ENCODE results near the gene MARCHF10.
A peak's percentile ranks its signal among the peaks of the same experiment; 100 is the strongest.
"Not testable (repeated sequence)": the region's sequence is repeated elsewhere in the genome, so short reads cannot be mapped to it uniquely, and the experiment has no call there.

Gene MARCHF10

GRCh38 chr17:62714016-62714777, 93.9 kb downstream of the MARCHF10 start:
- DNase-seq, result no peak

GRCh38 chr17:62713086-62713881, 94.8 kb downstream of the MARCHF10 start:
- DNase-seq, result no peak

GRCh38 chr17:62712171-62712581, 95.9 kb downstream of the MARCHF10 start:
- DNase-seq, result no peak

- no peak for DNase-seq
Observed at GRCh38 chr17:62708587-62708986, 99.5 kb downstream of the MARCHF10 start.

GRCh38 chr17:62707425-62707739, 100.7 kb downstream of the MARCHF10 start:
- DNase-seq, result no peak

GRCh38 chr17:62706598-62707424, 101.3 kb downstream of the MARCHF10 start:
- DNase-seq, result no peak

GRCh38 chr17:62705778-62706597, 102.1 kb downstream of the MARCHF10 start:
- no peak for DNase-seq

GRCh38 chr17:62705156-62705777, 102.8 kb downstream of the MARCHF10 start:
- no peak for DNase-seq

GRCh38 chr17:62704381-62704971, 103.6 kb downstream of the MARCHF10 start:
- peak in 1 of 2 experiments; percentile 10 for DNase-seq

GRCh38 chr17:62703776-62704380, 104.2 kb downstream of the MARCHF10 start:
- peak; percentile 9 to 51 for DNase-seq

- DNase-seq, result no peak
Observed at GRCh38 chr17:62703261-62703775, 104.8 kb downstream of the MARCHF10 start.

GRCh38 chr17:62702746-62703260, 105.3 kb downstream of the MARCHF10 start:
- DNase-seq, result no peak

GRCh38 chr17:62701706-62702085, 106.4 kb downstream of the MARCHF10 start:
- no peak for DNase-seq

GRCh38 chr17:62700964-62701705, 107.0 kb downstream of the MARCHF10 start:
- DNase-seq, result no peak

- DNase-seq, result not testable (repeated sequence)
Observed at GRCh38 chr17:62698459-62698858, 109.7 kb downstream of the MARCHF10 start.

GRCh38 chr17:62696726-62697490, 111.2 kb downstream of the MARCHF10 start:
- DNase-seq, result no peak

- no peak for DNase-seq
Observed at GRCh38 chr17:62696256-62696655, 111.9 kb downstream of the MARCHF10 start.

- not testable (repeated sequence) for DNase-seq
Observed at GRCh38 chr17:62695093-62695738, 112.9 kb downstream of the MARCHF10 start.

Data from NCI-H187 (cell line).